Measurements from ENCODE around the gene DCBLD1.

DCBLD1 gene

DNA sequence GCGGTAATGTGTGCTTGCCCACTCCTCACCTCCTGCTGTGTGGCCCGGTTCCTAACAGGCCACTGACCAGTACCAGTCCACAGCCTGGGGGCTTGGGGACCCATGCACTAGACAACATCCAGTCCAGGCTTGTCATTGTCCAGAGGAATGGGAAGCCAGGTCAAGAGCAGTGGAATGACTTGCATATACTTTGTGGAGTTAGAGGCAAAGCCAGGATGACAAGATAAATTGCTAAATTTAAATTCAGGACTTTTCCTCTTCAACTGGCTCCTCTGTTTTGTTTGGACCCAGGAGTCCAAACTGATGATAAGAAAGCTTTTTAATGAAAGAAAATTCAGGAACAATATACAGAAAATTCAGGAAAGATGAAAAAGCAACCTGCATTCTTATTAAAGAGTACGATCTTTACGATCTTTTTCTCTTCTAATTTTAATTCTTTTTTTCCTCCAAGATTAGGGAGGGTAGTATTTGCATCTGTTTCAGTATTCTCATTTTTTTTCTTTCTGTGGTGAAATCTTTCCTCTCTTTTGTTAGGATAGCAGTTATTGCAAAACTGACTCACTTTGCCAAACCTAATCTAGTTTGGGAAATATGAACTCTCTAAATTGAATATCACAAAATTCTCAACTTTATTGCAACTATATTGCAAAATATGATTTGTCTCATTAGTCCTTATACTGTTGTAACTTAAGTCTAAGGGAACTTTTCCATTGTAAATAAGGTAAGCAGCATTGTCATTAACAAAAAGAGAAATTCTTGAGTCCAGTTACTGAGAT lies 48.2 kb downstream of the DCBLD1 start:
- Histone ChIP-seq H3K36me3 (ENCODE audit: low read length) (no peaks in the 10 kb centered on the region), H3K27ac (ENCODE audit: low read depth, low read length) (no peak overlapping the region), H3F3A (ENCODE audit: insufficient read depth) (no peaks in the 10 kb centered on the region), H3K79me2 (ENCODE audit: insufficient read depth, low read length) (no peaks in the 10 kb centered on the region), H3K9me3 (ENCODE audit: insufficient read depth, low read length) (no peaks in the 10 kb centered on the region), H3K4me2 (ENCODE audit: low read depth, low read length, poor library complexity, severe bottlenecking) (no peak overlapping the region), H2AFZ (ENCODE audit: low read depth, low read length, severe bottlenecking) (no peak overlapping the region), H3K4me3 (ENCODE audit: insufficient read depth, low read length, poor library complexity, severe bottlenecking) (no peak overlapping the region), H4K20me1 (ENCODE audit: low read depth, low read length) (no peaks in the 10 kb centered on the region), H3K27me3 (ENCODE audit: low read length) (no peaks in the 10 kb centered on the region), H3K9me2 (replicated peaks; ENCODE audit: insufficient read depth, low read length) (no peaks in the 10 kb centered on the region), H3K9ac (ENCODE audit: low read length) (no peak overlapping the region)
- no peak for TF ChIP-seq EZH2phosphoT487 (conservative IDR thresholded peaks at IDR 0.05; ENCODE audit: low read length)
- TF ChIP-seq, protein P1, sequence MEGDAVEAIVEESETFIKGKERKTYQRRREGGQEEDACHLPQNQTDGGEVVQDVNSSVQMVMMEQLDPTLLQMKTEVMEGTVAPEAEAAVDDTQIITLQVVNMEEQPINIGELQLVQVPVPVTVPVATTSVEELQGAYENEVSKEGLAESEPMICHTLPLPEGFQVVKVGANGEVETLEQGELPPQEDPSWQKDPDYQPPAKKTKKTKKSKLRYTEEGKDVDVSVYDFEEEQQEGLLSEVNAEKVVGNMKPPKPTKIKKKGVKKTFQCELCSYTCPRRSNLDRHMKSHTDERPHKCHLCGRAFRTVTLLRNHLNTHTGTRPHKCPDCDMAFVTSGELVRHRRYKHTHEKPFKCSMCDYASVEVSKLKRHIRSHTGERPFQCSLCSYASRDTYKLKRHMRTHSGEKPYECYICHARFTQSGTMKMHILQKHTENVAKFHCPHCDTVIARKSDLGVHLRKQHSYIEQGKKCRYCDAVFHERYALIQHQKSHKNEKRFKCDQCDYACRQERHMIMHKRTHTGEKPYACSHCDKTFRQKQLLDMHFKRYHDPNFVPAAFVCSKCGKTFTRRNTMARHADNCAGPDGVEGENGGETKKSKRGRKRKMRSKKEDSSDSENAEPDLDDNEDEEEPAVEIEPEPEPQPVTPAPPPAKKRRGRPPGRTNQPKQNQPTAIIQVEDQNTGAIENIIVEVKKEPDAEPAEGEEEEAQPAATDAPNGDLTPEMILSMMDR (IDR thresholded peaks at IDR 0.05; ENCODE audit: insufficient read depth, low read length, poor library complexity, severe bottlenecking): no peak

DNA sequence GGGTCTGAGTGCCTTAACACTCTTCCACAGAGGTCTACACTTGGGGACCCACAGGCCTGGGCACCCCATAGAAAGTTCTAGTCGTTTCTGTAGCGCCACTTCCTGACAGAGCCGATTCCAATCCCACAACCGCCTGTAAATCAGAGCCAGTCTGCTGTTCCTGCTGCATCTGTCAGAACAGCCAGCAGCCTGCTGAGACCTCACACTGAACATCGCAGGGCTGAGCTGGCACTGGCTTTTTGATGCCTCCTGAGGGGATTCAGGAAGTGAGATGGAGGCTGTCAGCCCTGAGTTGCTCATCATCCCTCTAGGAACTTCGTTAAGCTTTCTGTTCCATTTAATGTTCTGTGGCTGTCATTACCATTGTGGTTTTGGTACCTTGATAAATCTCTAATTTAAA lies 48.9 kb downstream of the DCBLD1 start:
- Histone ChIP-seq H3F3A (ENCODE audit: insufficient read depth) (no peaks in the 10 kb centered on the region), H3K4me2 (ENCODE audit: low read depth, low read length, poor library complexity, severe bottlenecking) (no peak overlapping the region), H3K79me2 (ENCODE audit: insufficient read depth, low read length) (no peaks in the 10 kb centered on the region), H3K27ac (ENCODE audit: low read depth, low read length) (no peak overlapping the region), H2AFZ (ENCODE audit: low read depth, low read length, severe bottlenecking) (no peak overlapping the region), H4K20me1 (ENCODE audit: low read depth, low read length) (no peaks in the 10 kb centered on the region), H3K9me3 (ENCODE audit: insufficient read depth, low read length) (no peaks in the 10 kb centered on the region), H3K9ac (ENCODE audit: low read length) (no peak overlapping the region), H3K36me3 (ENCODE audit: low read length) (no peaks in the 10 kb centered on the region), H3K4me3 (ENCODE audit: insufficient read depth, low read length, poor library complexity, severe bottlenecking) (no peak overlapping the region), H3K27me3 (ENCODE audit: low read length) (no peaks in the 10 kb centered on the region), H3K9me2 (replicated peaks; ENCODE audit: insufficient read depth, low read length) (no peaks in the 10 kb centered on the region)
- TF ChIP-seq, protein P1 (IDR thresholded peaks at IDR 0.05; ENCODE audit: insufficient read depth, low read length, poor library complexity, severe bottlenecking): no peak
- no peak for TF ChIP-seq EZH2phosphoT487 (conservative IDR thresholded peaks at IDR 0.05; ENCODE audit: low read length)

DNA sequence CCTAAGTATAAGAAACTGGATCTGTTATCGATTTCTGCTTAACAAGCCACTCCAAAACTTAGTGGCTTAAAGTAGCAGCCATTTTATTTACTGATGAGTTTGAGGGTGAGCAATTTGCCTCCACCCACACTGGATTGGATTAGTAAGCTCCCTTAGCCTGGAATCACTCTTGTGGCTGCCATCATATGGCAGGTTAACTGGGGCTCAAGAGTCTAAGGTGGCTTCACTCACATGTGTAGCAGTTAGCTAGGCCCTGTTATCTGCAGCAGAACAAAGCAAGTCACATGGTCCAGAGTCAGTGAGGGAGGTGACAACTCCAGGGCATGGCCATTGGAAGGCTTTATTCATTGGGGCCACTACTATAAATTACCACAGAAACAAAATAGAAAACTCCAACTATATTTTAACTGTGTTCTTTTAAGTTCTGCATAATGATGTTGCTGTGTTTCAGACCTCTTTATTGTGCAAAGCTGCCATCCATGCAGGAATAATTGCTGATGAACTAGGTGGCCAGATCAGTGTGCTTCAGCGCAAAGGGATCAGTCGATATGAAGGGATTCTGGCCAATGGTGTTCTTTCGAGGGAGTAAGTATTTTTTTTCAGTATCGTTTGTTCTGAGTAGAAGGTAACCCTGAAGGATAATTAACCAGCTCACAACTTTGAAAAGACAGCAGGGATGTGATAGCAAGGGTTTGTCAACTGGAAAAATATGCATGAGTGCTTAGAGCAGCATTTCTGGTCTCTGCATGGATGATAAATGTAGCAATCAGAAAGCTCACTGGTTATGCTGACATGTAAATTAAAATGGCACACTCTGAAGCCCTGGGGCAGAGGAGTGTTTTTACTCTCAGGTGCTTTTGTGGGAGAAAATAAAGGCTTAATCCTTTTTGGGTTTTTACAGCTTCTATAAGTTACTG lies 49.6 kb downstream of the DCBLD1 start:
- H3K9ac ChIP-seq (ENCODE audit: low read length): no peak overlapping the region
- no peaks in the 10 kb centered on the region for H3K9me2 ChIP-seq (replicated peaks; ENCODE audit: insufficient read depth, low read length)
- no peaks in the 10 kb centered on the region for H4K20me1 ChIP-seq (ENCODE audit: low read depth, low read length)
- H2AFZ ChIP-seq (ENCODE audit: low read depth, low read length, severe bottlenecking): no peak overlapping the region
- TF ChIP-seq EZH2phosphoT487 (conservative IDR thresholded peaks at IDR 0.05; ENCODE audit: low read length): no peak
- TF ChIP-seq, protein P1 (IDR thresholded peaks at IDR 0.05; ENCODE audit: insufficient read depth, low read length, poor library complexity, severe bottlenecking): no peak
- H3K27ac ChIP-seq (ENCODE audit: low read depth, low read length): no peak overlapping the region
- H3K79me2 ChIP-seq (ENCODE audit: insufficient read depth, low read length): no peaks in the 10 kb centered on the region
- no peaks in the 10 kb centered on the region for H3K27me3 ChIP-seq (ENCODE audit: low read length)
- H3K9me3 ChIP-seq (ENCODE audit: insufficient read depth, low read length): no peaks in the 10 kb centered on the region
- no peaks in the 10 kb centered on the region for H3K36me3 ChIP-seq (ENCODE audit: low read length)
- no peak overlapping the region for H3K4me3 ChIP-seq (ENCODE audit: insufficient read depth, low read length, poor library complexity, severe bottlenecking)
- H3K4me2 ChIP-seq (ENCODE audit: low read depth, low read length, poor library complexity, severe bottlenecking): no peak overlapping the region
- H3F3A ChIP-seq (ENCODE audit: insufficient read depth): no peaks in the 10 kb centered on the region
